H1 (cell line): ENCODE measurements around the gene EFCAB6. TPM values are rescaled to one million over a fixed set of nuclear protein-coding genes. Genes with fewer than 3 reads are reported as not detected.

Experiments used
- CTCF ChIA-PET: fragments of 300-600 bp; sonication (Branson Sonifier 250); formaldehyde crosslinking; loops from one replicate; lab custom pipeline; 2021; ENCODE audit not compliant: partially characterized antibody; lab: Charles Lee
- POLR2A ChIA-PET: fragments of 300-600 bp; sonication (Branson Sonifier 250); formaldehyde crosslinking; loops from one replicate; lab custom pipeline; 2021; ENCODE audit warnings: inconsistent platforms; ENCODE audit not compliant: partially characterized antibody; lab: Charles Lee
- DNase-seq, 2 experiments: peaks; one replicate each; pipeline versions ENCODE4 v3.0.0 to v3.0.0-alpha.2; 2010 to 2022; ENCODE audit warnings: low spot score in 2 of 2, low read depth in 1 of 2, mixed read lengths in 1 of 2
- FAIRE-seq: peaks from 2 replicates; lab custom pipeline; 2011; peaks lifted over from hg19 to GRCh38; lab: Jason Lieb, UNC
- H2AFZ ChIP-seq: 2 replicates; pipeline ENCODE4 v1.8.1; 2012; ENCODE audit warnings: low read length, inconsistent platforms
- H2AK5ac ChIP-seq: 2 replicates; pipeline ENCODE4 v1.6.1; 2013; ENCODE audit warnings: low read depth, low read length
- H2BK120ac ChIP-seq: replicated peaks from 2 replicates; pipeline ENCODE3; 2013; ENCODE audit warnings: low read depth, low read length, inconsistent platforms
- H2BK12ac ChIP-seq: 2 replicates; pipeline ENCODE4 v1.6.1; 2013; ENCODE audit warnings: low read depth, low read length
- H2BK15ac ChIP-seq: 2 replicates; pipeline ENCODE4 v1.6.1; 2013; ENCODE audit warnings: low read length
- H2BK20ac ChIP-seq: 2 replicates; pipeline ENCODE4 v1.6.1; 2013; ENCODE audit warnings: low read length
- H2BK5ac ChIP-seq: 2 replicates; pipeline ENCODE4 v1.6.1; 2013; ENCODE audit warnings: low read depth, low read length
- H3K14ac ChIP-seq: 2 replicates; pipeline ENCODE4 v1.6.1; 2013; ENCODE audit warnings: inconsistent platforms; ENCODE audit not compliant: insufficient read length
- H3K18ac ChIP-seq: 2 replicates; pipeline ENCODE4 v1.6.1; 2013; ENCODE audit warnings: low read length; ENCODE audit errors: extremely low read depth
- H3K23ac ChIP-seq: 2 replicates; pipeline ENCODE4 v1.6.1; 2013; ENCODE audit warnings: inconsistent platforms; ENCODE audit not compliant: insufficient read length
- H3K23me2 ChIP-seq: 2 replicates; pipeline ENCODE4 v1.6.1; 2013; ENCODE audit warnings: low read depth, low read length
- H3K27ac ChIP-seq: 2 replicates; pipeline ENCODE4 v1.6.1; 2011; ENCODE audit warnings: low read depth, low read length, inconsistent platforms
- H3K27me3 ChIP-seq, 4 experiments: replicated peaks in 1 of 4; 1 replicate in 1 of 4; 2 replicates in 3 of 4; pipeline versions ENCODE4 v1.6.1 to v1.8.1; 2011 to 2013; ENCODE audit warnings: low read length in 3 of 4, mild to moderate bottlenecking in 3 of 4, inconsistent platforms in 2 of 4, mixed read lengths in 2 of 4, moderate library complexity in 1 of 4; ENCODE audit not compliant: control insufficient read depth in 3 of 4, insufficient read depth in 3 of 4; ENCODE audit errors: extremely low read depth in 1 of 4
- H3K36me3 ChIP-seq, 4 experiments: 2 replicates each; pipeline versions ENCODE4 v1.6.1 to v1.8.1; 2011 to 2013; ENCODE audit warnings: mild to moderate bottlenecking in 4 of 4, low read length in 3 of 4, moderate library complexity in 2 of 4, control low read depth in 1 of 4, inconsistent platforms in 1 of 4; ENCODE audit not compliant: insufficient read depth in 4 of 4, control insufficient read depth in 2 of 4
- H3K4ac ChIP-seq: replicated peaks from 2 replicates; pipeline ENCODE3; 2013; ENCODE audit warnings: low read length, low read depth, mixed read lengths, inconsistent platforms; ENCODE audit not compliant: insufficient read length
- H3K4me1 ChIP-seq, 4 experiments: replicated peaks in 1 of 4; 1 replicate in 1 of 4; 2 replicates in 3 of 4; pipeline versions ENCODE4 v1.6.1 to v1.8.1; 2011 to 2013; ENCODE audit warnings: low read length in 3 of 4, inconsistent platforms in 2 of 4, mixed read lengths in 1 of 4; ENCODE audit not compliant: insufficient read depth in 4 of 4, control insufficient read depth in 3 of 4
- H3K4me2 ChIP-seq, 2 experiments: 2 replicates each; pipeline versions ENCODE4 v1.6.1 to v1.8.1; 2011 to 2013; ENCODE audit warnings: low read depth in 2 of 2, low read length in 2 of 2, control low read depth in 1 of 2, inconsistent platforms in 1 of 2, mild to moderate bottlenecking in 1 of 2; ENCODE audit not compliant: insufficient read depth in 1 of 2
- H3K4me3 ChIP-seq, 4 experiments: fragments of 200-600, 300-600 bp in 1 of 4; sonication (generic), shearing (Covaris generic), sonication (Bioruptor Twin) in 1 of 4; 2 replicates each; pipeline versions ENCODE4 v1.5.1 to v1.8.1; 2011 to 2016; ENCODE audit warnings: low read length in 4 of 4, low read depth in 3 of 4, control low read depth in 2 of 4, inconsistent platforms in 2 of 4, mild to moderate bottlenecking in 2 of 4, mixed read lengths in 1 of 4, moderate library complexity in 1 of 4; ENCODE audit not compliant: insufficient read depth in 2 of 4; ENCODE audit errors: extremely low read depth in 1 of 4
- H3K56ac ChIP-seq: replicated peaks from 2 replicates; pipeline ENCODE3; 2013; ENCODE audit warnings: low read depth, mild to moderate bottlenecking, mixed read lengths, low read length, inconsistent platforms; ENCODE audit not compliant: insufficient read length
- H3K79me1 ChIP-seq: 2 replicates; pipeline ENCODE4 v1.6.1; 2013; ENCODE audit warnings: low read depth, low read length, control low read depth
- H3K79me2 ChIP-seq, 2 experiments: 2 replicates each; pipeline versions ENCODE4 v1.6.1 to v1.8.1; 2012 to 2013; ENCODE audit warnings: low read length in 2 of 2, mild to moderate bottlenecking in 2 of 2, inconsistent platforms in 1 of 2; ENCODE audit not compliant: insufficient read depth in 2 of 2, control insufficient read depth in 1 of 2
- H3K9ac ChIP-seq, 4 experiments: replicated peaks in 1 of 4; 1 replicate in 1 of 4; 2 replicates in 3 of 4; pipeline versions ENCODE4 v1.6.1 to v1.8.1; 2011 to 2013; ENCODE audit warnings: low read depth in 3 of 4, low read length in 3 of 4, control low read depth in 2 of 4, mild to moderate bottlenecking in 2 of 4, moderate library complexity in 2 of 4, inconsistent platforms in 1 of 4; ENCODE audit errors: extremely low read depth in 1 of 4
- H3K9me3 ChIP-seq, 2 experiments: 2 replicates each; pipeline versions ENCODE4 v1.6.1 to v1.8.1; 2012 to 2013; ENCODE audit warnings: mild to moderate bottlenecking in 2 of 2, moderate library complexity in 2 of 2, control low read depth in 1 of 2, inconsistent platforms in 1 of 2, low read depth in 1 of 2, low read length in 1 of 2, mixed read lengths in 1 of 2; ENCODE audit not compliant: insufficient read depth in 2 of 2
- H4K20me1 ChIP-seq, 2 experiments: replicated peaks in 1 of 2; 2 replicates each; pipeline versions ENCODE3 to v1.8.1; 2011 to 2013; ENCODE audit warnings: inconsistent platforms in 2 of 2, low read length in 2 of 2, mild to moderate bottlenecking in 1 of 2; ENCODE audit not compliant: insufficient read depth in 2 of 2, control insufficient read depth in 1 of 2
- H4K5ac ChIP-seq: 2 replicates; pipeline ENCODE4 v1.6.1; 2013; ENCODE audit warnings: low read length, low read depth, mixed read lengths, inconsistent platforms; ENCODE audit not compliant: insufficient read length
- H4K8ac ChIP-seq: 2 replicates; pipeline ENCODE4 v1.8.0; 2013; ENCODE audit warnings: mild to moderate bottlenecking, moderate library complexity, low read length, inconsistent platforms; ENCODE audit not compliant: insufficient read depth; ENCODE audit errors: extremely low read depth
- H4K91ac ChIP-seq: replicated peaks from 2 replicates; pipeline ENCODE3; 2013; ENCODE audit warnings: low read length, mixed read lengths, inconsistent platforms; ENCODE audit not compliant: insufficient read length
- ASH2L ChIP-seq: fragments of 200-600, 300-600 bp; sonication (generic); IDR thresholded peaks from one replicate; pipeline ENCODE4 v1.7.1; 2017; ENCODE audit warnings: low read length
- EGR1 ChIP-seq: IDR thresholded peaks from 2 replicates; pipeline ENCODE4 v1.6.1; 2011; ENCODE audit warnings: low read depth, low read length, borderline replicate concordance
- HDAC2 ChIP-seq, 2 experiments: fragments of 300-600 bp in 1 of 2; sonication (generic) in 1 of 2; IDR thresholded peaks; 2 replicates each; pipeline ENCODE4 v1.6.1; 2011 to 2012; ENCODE audit warnings: low read depth in 2 of 2, low read length in 2 of 2, mild to moderate bottlenecking in 2 of 2, moderate library complexity in 2 of 2, borderline replicate concordance in 1 of 2, inconsistent platforms in 1 of 2
- HDAC6 ChIP-seq: IDR thresholded peaks from one replicate; pipeline ENCODE4 v1.7.1; 2012; ENCODE audit warnings: low read depth, mild to moderate bottlenecking, inconsistent platforms, low read length, moderate library complexity
- KDM1A ChIP-seq: fragments of 200-600, 300-600 bp; sonication (generic); IDR thresholded peaks from 2 replicates; pipeline ENCODE4 v1.7.1; 2016; ENCODE audit warnings: mild to moderate bottlenecking, low read length, borderline replicate concordance
- MAFK ChIP-seq: IDR thresholded peaks from 2 replicates; pipeline ENCODE4 v1.6.1; 2012; ENCODE audit warnings: low read depth, mild to moderate bottlenecking, improper control_type of control experiment, low read length
- SIRT6 ChIP-seq: IDR thresholded peaks from one replicate; pipeline ENCODE4 v1.7.1; 2012; ENCODE audit warnings: low read length, inconsistent platforms
- TAF7 ChIP-seq: optimal IDR thresholded peaks from 2 replicates; pipeline ENCODE3; 2011; ENCODE audit warnings: low read depth, mild to moderate bottlenecking, inconsistent platforms, low read length, moderate library complexity, borderline replicate concordance
- TCF12 ChIP-seq: IDR thresholded peaks from 2 replicates; pipeline ENCODE4 v1.6.1; 2011; ENCODE audit warnings: low read depth, mild to moderate bottlenecking, low read length
- WGBS, 2 experiments: shearing (Covaris generic) in 1 of 2; methylation state at CpG; one replicate each; pipeline versions ENCODE4 v1.1.6 to v1.1.7; 2013 to 2015; ENCODE audit warnings: low lambda C conversion rate in 2 of 2, mixed read lengths in 2 of 2, inconsistent platforms in 1 of 2, low coverage in 1 of 2, missing lambda C conversion rate in 1 of 2; ENCODE audit not compliant: insufficient replicate concordance in 2 of 2, insufficient coverage in 1 of 2, insufficient read length in 1 of 2; ENCODE audit errors: extremely low coverage in 1 of 2, missing lambda C conversion rate in 1 of 2; 5-methylcytosine and 5-hydroxymethylcytosine counted together
- polyA plus RNA-seq, 7 experiments: library from polyadenylated mRNA; depleted of rRNA in 3 of 7; stranded (reverse) in 5 of 7; unstranded in 2 of 7; fragments of >200 nt in 5 of 7; fragments of 200-250 nt in 2 of 7; gene quantifications; 1 replicate in 5 of 7; 2 replicates in 1 of 7; 4 replicates in 1 of 7; pipeline versions ENCODE4 v1.2.1 to v1.2.3, GENCODE V29; 2011 to 2013; ENCODE audit warnings: missing spikeins in 2 of 7, mixed read lengths in 2 of 7
- total RNA-seq: library from RNA; stranded (reverse); fragmentation: NEBNext Ultra II Directional; extraction: Animal tissue kit (Norgen Biotek cat#: 25700); gene quantifications from 2 replicates; pipeline ENCODE4 v1.2.1, GENCODE V29; 2021

The EFCAB6 gene
- total and polyA plus RNA-seq, 2 of the 8 experiments (the other 6 are each of a cell fraction or from before 2014, with no cell fraction given): 0.32 to 1.7 TPM

GRCh38 chr22:43861529-43861928 is 49.4 kb upstream of the EFCAB6 start:
- H3K18ac ChIP-seq: peak overlapping the region; percentile 11; the same call in 1 of the 2 replicates
- no peak overlapping the region for H3K56ac ChIP-seq
- FAIRE-seq (no peak), DNase-seq (no peak)
- no peak overlapping the region for H3K27ac ChIP-seq
- H3K23ac ChIP-seq: no peak overlapping the region
- H3K9me3 ChIP-seq: peaks cover 0 to 8% of the 10 kb centered on the region in 2 experiments; a peak in 1 of 4 replicates
- no peak overlapping the region for H2BK20ac ChIP-seq
- H3K4ac ChIP-seq: peak overlapping the region; percentile 57
- 57% methylated on average over 8 of the region's 9 CpGs; no CpG with 5 or more reads in 1 of the 2 experiments for WGBS, 2 experiments
- H3K9ac ChIP-seq: peak overlapping the region in 3 of 4 experiments; percentile 34 to 66 (median 34); a peak in 4 of 7 replicates
- peak overlapping the region; percentile 1; the same call in 1 of the 2 replicates for H2BK15ac ChIP-seq
- H3K79me1 ChIP-seq: peaks cover 13% of the 10 kb centered on the region
- H2AFZ ChIP-seq: no peak overlapping the region
- TF ChIP-seq KDM1A (peak; percentile 93), MAFK (no peak), HDAC2 (IDR thresholded peaks at IDR 0.05; ENCODE audit: borderline replicate concordance in 1 of 2, low read depth in 2 of 2, low read length in 2 of 2) (peak in 1 of 2 experiments; percentile 69; a peak in 2 of 4 replicates), SIRT6 (no peak), TAF7 (no peak), TCF12 (no peak), HDAC6 (no peak), EGR1 (no peak), ASH2L (peak; percentile 51)
- TF ChIP-seq, all 59 proteins: peak for 3
- CTCF ChIA-PET: interaction anchor here (0.9 to 2.0 kb wide), 3 partner anchors 17 to 39 kb away, joined by 3 to 9 read pairs (median 5); no protein-coding TSS in a partner anchor
- POLR2A ChIA-PET: interaction anchor here (0.8 to 1.5 kb wide), 4 partner anchors 9 to 32 kb away, joined by 3 to 4 read pairs (median 3); no protein-coding TSS in a partner anchor
- peaks cover 1 to 4% of the 10 kb centered on the region in 2 experiments for H4K20me1 ChIP-seq
- peak overlapping the region; percentile 75; the same call in 1 of the 2 replicates for H2BK12ac ChIP-seq
- peak overlapping the region; percentile 11; the same call in 1 of the 2 replicates for H4K8ac ChIP-seq
- no peaks in the 10 kb centered on the region; a peak in 2 of 7 replicates for H3K27me3 ChIP-seq
- H3K4me2 ChIP-seq: peak overlapping the region; percentile 71 to 95
- H3K79me2 ChIP-seq: peaks cover 0 to 50% of the 10 kb centered on the region in 2 experiments; a peak in 2 of 4 replicates
- no peaks in the 10 kb centered on the region; a peak in 1 of 8 replicates for H3K36me3 ChIP-seq
- no peak overlapping the region for H3K14ac ChIP-seq
- peak overlapping the region; percentile 50 for H4K91ac ChIP-seq
- peak overlapping the region; percentile 47 to 76 (median 61) for H3K4me3 ChIP-seq
- H4K5ac ChIP-seq: peak overlapping the region; percentile 22
- peaks cover 7 to 22% (median 11%) of the 10 kb centered on the region in 4 experiments for H3K4me1 ChIP-seq
- peak overlapping the region; percentile 10; the same call in 1 of the 2 replicates for H2BK5ac ChIP-seq
- no peak overlapping the region for H2BK120ac ChIP-seq
- H3K23me2 ChIP-seq: peaks cover 9% of the 10 kb centered on the region; the same call in 1 of the 2 replicates
- peak overlapping the region; percentile 90; the same call in 1 of the 2 replicates for H2AK5ac ChIP-seq
